Measurements from ENCODE around the gene WBP11.

DNA sequence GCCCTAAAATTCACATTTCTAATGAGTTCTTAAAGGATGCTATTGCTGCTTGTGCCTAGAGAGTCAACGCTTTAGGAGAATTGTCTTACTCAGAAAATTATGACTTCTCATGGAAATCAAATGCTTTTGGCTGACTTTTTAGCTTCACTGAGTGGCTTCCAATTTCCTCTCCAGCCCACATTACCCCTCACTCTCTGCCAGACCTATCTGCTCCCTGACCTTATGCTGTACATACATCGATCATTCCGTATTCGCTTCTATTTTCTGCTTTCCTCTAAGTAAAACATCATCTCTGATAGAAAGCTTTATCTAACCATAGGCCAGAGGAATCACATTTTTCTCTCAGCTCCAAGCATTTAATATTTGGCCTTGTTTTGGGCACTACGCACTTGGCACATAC lies 23.2 kb upstream of the WBP11 start:
- TF ChIP-seq RXRB (CRISPR knock-in tag; IDR thresholded peaks at IDR 0.05; ENCODE audit: borderline replicate concordance) = no peak
- TF ChIP-seq MAFG (CRISPR knock-in tag; IDR thresholded peaks at IDR 0.05) = no peak
- TF ChIP-seq POLR2AphosphoS5 (IDR thresholded peaks at IDR 0.05; ENCODE audit: low read depth, low read length) = no peak
- no peak for TF ChIP-seq TP53 (CRISPR knock-in tag; conservative IDR thresholded peaks at IDR 0.05)
- no peak for TF ChIP-seq MYNN (CRISPR knock-in tag; IDR thresholded peaks at IDR 0.05; ENCODE audit: low read depth)
- TF ChIP-seq, protein P1, sequence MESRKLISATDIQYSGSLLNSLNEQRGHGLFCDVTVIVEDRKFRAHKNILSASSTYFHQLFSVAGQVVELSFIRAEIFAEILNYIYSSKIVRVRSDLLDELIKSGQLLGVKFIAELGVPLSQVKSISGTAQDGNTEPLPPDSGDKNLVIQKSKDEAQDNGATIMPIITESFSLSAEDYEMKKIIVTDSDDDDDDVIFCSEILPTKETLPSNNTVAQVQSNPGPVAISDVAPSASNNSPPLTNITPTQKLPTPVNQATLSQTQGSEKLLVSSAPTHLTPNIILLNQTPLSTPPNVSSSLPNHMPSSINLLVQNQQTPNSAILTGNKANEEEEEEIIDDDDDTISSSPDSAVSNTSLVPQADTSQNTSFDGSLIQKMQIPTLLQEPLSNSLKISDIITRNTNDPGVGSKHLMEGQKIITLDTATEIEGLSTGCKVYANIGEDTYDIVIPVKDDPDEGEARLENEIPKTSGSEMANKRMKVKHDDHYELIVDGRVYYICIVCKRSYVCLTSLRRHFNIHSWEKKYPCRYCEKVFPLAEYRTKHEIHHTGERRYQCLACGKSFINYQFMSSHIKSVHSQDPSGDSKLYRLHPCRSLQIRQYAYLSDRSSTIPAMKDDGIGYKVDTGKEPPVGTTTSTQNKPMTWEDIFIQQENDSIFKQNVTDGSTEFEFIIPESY (CRISPR knock-in tag; IDR thresholded peaks at IDR 0.05) = no peak
- TF ChIP-seq, protein P2, sequence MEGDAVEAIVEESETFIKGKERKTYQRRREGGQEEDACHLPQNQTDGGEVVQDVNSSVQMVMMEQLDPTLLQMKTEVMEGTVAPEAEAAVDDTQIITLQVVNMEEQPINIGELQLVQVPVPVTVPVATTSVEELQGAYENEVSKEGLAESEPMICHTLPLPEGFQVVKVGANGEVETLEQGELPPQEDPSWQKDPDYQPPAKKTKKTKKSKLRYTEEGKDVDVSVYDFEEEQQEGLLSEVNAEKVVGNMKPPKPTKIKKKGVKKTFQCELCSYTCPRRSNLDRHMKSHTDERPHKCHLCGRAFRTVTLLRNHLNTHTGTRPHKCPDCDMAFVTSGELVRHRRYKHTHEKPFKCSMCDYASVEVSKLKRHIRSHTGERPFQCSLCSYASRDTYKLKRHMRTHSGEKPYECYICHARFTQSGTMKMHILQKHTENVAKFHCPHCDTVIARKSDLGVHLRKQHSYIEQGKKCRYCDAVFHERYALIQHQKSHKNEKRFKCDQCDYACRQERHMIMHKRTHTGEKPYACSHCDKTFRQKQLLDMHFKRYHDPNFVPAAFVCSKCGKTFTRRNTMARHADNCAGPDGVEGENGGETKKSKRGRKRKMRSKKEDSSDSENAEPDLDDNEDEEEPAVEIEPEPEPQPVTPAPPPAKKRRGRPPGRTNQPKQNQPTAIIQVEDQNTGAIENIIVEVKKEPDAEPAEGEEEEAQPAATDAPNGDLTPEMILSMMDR (CRISPR knock-in tag; IDR thresholded peaks at IDR 0.05) = no peak
- TF ChIP-seq, protein P3, sequence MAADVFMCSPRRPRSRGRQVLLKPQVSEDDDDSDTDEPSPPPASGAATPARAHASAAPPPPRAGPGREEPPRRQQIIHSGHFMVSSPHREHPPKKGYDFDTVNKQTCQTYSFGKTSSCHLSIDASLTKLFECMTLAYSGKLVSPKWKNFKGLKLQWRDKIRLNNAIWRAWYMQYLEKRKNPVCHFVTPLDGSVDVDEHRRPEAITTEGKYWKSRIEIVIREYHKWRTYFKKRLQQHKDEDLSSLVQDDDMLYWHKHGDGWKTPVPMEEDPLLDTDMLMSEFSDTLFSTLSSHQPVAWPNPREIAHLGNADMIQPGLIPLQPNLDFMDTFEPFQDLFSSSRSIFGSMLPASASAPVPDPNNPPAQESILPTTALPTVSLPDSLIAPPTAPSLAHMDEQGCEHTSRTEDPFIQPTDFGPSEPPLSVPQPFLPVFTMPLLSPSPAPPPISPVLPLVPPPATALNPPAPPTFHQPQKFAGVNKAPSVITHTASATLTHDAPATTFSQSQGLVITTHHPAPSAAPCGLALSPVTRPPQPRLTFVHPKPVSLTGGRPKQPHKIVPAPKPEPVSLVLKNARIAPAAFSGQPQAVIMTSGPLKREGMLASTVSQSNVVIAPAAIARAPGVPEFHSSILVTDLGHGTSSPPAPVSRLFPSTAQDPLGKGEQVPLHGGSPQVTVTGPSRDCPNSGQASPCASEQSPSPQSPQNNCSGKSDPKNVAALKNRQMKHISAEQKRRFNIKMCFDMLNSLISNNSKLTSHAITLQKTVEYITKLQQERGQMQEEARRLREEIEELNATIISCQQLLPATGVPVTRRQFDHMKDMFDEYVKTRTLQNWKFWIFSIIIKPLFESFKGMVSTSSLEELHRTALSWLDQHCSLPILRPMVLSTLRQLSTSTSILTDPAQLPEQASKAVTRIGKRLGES (CRISPR knock-in tag; IDR thresholded peaks at IDR 0.05; ENCODE audit: borderline replicate concordance) = no peak
- TF ChIP-seq KDM5A (IDR thresholded peaks at IDR 0.05; ENCODE audit: borderline replicate concordance, low read length) = no peak
